Stimulated activated CD4-positive, alpha-beta T cell treated with anti-CD3 and anti-CD28 coated beads, Interleukin-2, amount 100 ng/mL, for 4 hours (primary cell): ENCODE measurements around the gene TAGLN2.
A peak's percentile ranks its signal among the peaks of the same experiment; 100 is the strongest.

Experiments
- DNase-seq: peaks from one replicate; pipeline ENCODE4 v3.0.0-alpha.2; 2020; ENCODE audit warnings: low read depth

The TAGLN2 gene

DNA sequence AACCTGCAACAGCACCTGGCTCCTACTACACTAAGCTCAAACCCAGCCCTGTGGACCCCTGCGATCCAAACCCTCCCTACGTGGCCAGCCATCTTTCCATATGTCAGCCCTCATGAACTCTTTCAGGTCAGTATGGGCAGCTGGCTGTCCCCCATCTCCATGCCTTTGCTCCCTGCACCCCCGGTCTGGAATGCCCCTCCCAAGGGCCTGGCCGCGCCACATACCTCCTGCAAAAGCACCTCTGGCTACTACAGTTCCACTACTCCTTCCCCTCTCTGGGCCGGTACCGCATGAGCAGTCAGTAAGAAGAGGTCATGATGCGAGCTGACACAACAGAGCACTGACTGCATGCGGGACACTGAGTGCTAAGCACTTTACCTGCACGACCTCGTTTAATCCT is 10.0 kb upstream of the TAGLN2 start:
- no peak for DNase-seq

DNA sequence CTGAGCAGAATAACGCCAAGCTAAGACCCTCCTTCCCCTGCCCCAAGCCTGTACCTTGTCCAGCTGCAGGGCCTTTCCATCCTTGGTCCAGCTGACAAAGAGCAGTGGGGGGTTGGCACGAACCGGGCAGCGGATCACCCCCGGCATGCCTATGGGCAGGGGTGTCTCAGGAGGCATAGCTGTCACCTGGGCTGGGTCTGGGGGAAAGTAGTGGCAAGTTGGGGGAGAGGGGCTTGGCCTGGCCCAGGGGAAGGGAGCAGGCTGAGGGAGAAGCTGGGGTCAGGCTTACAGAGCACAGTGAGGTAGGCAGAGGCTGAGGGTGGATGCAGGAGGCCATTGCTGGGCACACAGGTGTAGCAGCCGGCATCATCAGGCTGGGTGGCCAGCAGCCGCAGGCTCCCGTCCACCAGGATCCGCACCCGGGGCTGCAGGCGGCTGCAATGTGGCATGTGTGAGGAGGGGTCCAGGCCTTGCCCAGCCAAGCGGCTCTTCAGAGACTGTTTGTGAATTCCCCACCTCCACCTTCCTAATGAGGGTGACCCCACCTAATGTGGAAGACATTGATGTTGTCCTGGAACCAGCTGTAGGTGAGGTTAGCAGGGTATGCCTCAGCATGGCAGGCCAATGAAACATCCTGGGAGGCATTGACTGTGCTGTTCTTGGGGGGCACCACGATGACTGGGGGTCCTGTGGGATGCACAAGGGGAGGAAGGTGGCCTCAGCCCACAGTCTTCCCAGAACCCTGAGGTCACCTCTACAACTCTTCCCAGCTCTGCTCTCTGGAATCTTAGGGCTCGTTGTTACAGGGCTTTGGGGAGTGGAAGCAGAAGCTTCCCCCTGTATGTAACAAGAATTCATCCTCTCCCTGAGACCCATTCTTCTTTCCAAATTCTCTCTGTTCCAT is 9.1 kb upstream of the TAGLN2 start:
- DNase-seq, result no peak

DNA sequence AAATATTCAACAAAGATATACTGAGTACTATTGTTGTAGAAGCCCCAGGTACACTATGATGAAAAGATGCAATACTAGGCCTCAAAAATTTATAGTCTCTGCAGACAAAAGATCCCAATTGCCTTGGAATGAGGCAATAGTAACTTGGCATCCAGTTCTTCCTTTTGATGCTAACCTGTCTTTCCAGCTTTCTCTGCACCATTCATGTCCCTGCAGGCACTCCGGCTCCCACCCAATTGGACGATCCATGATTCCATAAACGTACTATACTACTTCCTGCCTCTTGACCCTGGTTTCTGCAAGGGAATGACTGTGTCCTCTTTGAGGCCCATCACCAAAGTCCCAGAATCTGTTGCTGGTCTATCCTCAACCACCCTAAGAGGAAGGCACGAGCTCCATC is 8.0 kb upstream of the TAGLN2 start:
- DNase-seq, result no peak

DNA sequence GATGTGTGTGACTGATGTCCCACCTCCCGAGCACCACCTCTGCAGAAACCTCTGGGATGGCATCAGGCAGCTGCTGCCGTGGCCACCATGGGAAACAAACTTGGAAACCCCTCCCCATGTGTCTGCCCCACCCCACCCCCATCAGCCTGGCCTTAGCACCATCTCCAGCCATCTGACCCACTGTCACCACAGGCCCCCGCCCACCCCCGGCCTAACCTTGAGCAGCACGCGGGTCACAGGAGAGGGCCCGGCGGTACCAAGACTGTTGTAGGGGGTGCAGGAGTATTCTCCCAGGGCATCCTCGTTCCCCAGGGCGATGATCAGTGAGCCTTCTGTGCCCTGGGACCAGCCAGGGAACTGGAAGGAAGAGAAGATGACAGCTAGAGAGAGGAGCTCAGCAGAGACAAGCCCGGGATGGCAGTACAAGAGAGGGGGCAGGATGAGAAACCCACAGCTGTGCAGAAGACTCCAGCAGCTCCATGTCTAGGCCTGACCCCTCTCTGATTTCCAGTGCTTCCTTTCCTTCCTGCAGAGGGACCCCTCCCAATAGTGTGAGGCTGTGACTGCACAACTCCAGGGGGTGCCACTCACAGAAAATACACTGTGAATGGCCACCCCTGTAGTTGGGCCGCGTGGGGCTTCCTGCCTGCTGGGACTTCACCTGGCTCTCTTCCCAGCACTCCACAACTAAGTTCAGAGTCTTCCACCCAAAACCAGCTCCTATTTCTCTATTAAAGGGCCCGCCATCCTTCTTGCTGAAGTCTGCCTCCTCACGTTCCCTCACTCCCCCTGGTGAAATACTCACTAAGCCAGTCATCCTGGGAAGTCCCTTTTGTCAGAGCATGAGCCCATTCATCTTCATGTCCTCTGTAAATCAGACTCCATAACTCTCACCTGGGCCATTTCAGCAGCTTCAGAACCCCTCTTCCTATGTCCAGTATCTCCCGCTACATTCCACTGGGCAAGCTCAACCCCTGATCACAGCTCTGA is 7.3 kb upstream of the TAGLN2 start:
- no peak for DNase-seq

DNA sequence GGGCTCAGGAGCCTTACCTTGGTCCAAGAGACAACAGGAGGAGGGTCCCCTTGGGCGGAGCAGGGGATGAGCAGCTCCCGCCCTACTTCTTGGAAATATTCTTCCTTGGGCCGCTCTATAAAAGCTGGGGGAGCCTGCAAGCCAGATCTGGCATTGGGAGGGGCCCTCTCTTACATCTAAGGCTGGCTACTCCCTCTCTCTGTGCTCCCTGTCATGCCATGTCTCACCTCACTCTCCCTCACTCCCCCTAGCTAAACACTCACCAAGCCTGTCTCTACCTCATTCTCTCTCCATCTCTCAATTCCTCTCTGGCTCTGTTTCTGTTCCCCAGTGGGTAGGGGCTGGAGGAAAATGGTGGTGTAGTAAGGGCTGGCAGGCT is 6.5 kb upstream of the TAGLN2 start:
- no peak for DNase-seq

DNA sequence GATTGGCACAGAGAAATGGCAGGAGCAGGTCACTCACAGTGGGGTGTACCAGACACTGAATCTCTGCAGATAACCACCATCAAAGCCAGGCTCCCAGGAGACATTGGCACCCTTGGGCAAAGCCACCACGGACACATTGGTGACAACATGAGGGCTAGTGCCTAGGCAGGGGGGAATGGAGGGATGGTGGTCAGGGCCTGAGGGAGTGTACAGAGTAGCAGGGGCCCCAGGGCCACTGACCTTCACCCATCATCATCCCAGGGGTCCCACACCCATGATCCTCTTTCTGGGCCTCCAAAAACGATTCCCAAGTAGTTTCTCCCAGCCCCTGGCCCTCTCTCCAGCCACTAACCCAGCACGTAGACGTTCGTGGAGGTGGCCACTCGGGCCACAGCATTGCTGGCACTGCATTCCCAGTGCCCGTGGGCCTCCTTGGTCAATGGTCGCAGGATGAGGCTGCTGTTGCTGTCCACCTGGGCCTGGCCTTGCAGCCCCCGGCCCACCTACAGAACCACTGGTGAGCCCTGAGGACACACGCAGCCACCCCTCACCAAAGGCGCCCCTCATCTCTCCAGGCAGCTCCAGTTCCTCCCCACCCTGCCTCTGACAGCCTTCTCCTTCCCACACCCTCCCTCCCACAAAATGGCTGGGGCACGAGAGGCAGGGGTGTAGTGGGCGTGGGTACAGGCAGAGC is 5.9 kb upstream of the TAGLN2 start:
- no peak for DNase-seq

DNA sequence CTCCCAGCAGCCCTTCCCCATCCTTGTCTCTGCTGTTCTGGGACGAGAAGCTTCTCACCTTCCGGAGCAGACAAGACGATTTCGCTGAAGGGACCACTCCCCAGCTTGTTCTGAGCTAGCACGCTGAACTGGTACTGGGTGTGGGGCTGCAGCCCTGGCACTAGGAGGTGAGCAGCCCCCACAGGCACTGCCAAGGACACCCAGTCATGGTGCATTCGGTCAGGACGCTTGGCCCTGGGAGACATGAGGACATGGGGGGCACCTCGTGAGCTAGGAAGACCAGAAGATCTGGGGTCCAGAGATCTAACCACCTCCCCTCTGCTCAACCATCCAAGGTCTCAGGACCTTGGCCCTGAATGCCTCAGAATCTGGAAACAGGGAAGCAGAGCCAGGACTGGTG is 5.3 kb upstream of the TAGLN2 start:
- DNase-seq, result no peak

DNA sequence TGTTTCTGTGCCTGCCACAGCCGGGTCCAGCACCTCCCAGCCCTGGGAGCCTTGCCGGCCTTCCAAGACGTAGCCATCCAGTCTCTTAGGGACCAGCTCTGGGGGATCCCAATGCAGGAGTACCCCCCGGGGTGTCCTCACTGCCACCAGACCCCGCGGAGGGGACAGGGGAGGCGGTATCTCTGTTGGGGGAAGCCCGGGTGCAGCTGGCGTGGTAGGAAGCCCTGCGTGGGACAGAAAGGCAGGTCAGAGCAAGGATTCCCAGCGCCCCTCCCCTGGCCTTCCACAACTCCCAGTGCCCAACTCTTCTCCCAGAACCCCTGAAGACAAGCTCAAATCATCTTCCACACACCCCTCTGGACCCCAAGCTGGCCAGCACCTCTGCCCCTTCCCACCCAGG is 4.9 kb upstream of the TAGLN2 start:
- DNase-seq, result no peak

DNA sequence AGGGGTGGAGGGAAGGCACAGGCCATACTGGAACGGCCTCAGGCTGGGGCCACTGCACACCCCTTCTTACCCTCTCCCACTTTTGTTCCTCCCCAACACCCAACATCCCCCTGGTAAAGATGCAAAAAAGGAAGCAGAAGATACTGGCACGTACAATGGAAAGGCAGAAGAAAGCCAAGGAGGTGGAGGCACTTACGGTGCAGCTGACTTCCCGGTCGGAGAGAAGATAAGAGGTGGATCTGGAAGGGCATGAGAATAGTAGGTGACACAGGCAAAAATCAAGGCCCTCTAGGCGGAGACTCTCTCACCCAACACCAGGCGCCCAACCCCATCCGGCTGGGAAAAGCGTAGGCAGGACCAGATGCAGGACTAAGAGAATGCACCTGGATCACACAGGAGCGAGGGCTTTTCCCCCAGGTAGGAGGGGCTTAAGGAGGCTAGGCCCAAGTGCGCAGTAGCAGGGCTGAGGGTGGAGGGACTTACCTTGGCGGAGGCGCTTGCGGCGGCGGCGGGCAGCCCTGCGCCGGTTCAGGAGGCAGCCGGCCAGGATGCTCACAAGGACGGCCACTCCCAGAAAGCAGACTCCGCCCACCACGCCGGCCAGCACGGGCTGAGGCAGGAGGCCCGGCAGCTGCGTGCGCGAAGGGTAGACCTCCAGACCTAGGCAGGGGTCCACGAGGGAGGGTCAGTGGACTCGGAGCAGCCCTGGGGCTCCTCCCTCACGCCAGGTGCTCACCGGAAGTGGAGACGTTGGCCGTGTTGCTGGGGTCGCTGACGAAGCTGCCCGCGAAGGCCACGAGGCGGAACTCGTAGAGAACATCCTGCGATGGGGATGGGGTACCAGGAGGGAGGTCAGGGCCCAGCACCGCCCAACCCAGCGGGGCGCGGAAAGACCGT is 4.1 kb upstream of the TAGLN2 start:
- DNase-seq, result no peak

DNA sequence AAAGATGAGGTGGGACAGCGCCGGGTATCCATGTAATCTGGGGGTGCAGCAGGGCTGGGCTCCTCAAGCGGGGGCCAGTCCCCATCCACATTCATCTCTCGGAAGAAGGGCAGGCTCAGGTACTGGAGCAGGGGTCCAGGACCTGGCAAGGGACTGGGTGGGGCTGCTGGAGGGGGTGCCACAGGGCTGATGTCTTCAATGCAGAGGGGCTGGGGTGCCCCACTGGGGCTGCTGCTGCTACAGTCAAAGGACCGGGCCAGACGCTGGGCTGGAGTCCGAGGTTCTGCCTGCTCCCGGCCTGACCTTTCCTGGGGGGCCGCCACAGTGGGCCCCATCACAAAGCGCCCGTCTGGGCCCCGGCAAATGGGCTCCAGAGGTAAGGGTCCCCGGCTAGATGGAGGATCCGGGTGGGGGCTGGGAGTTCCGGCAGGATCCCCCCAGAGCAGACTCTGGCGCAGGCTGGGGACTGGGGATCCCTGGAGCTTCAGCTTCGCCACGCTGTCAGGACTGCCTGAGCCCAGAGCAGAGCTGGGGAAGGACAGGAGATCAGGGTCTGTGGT is 3.3 kb upstream of the TAGLN2 start:
- no peak for DNase-seq

DNA sequence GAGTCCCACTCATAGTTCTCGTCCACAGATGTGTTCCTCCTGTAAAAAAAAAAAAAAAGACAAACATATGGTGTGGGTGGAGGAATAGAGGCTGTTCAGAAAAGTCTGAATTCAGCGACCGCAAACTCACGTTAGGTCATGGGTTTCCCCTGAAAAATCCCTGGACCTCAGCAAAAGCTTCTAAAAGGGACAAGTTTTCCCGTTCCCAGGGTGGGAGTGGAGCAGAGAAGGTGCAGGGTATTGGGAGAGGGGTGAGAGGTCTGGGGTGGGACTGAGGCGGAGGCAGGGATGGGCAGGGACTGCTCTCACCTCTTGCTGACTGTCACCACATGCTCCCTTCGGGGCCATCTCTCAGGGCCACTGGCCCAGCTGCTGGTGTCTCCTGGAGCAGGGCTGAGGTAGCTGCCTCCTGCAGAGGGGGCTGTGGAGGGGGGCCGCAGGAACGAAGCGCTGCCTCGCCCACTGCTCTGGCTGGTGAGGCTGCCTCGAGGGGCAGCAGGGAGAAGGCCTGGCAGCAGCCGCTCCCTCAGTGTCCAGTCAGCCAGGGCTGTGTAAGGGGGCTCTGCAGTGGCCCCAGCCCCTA is 2.6 kb upstream of the TAGLN2 start:
- no peak for DNase-seq

DNA sequence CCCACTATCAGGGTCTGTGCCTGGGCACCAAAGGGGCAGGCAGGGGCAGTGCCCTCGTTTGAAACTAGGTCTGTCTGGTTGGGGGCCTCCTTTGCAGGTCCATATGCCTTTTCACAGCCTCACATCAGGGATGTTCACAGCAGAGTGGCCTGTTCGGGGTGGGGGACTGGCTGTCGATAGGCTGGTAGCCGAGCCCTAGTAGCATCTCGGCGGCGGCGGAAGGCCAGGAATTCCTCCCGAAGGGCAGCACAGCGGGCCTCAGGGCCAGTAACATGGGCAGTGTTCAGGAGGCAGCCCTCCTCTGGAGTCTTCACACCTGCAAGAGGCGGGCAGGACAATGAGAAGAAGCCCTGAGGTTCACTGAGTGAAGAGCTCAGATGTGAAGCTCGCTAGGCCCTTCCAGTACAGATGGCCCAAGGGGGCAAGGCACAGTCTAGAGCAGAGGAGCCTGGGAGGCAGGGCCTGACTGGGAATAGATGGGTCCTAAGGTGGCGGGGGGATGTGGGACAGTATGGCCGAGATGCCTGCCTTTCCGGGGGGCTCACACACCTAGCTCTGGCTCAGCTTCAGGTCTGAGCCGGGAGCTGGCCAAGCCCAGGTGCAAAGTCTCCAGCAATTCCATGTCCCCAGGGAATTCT is 2.0 kb upstream of the TAGLN2 start:
- DNase-seq, result no peak

DNA sequence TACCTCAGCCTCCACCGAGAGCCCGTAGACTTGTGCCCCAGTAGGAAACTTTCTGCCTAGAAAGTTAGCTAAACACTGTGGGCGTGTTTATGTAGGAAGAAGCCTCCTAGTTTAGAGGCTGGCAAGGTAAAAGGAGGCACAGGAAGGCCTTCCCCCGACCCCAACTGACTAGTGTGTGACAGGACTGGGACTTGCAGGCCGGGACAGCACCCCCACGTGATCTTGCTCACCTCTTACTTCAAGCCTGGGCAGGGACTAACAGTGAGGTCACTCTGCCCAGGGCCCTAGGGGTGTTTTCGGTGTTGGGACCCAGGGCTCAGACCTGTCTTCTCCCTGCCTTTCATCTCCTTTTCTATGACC is 392 bp upstream of the TAGLN2 start:
- DNase-seq, result no peak

DNA sequence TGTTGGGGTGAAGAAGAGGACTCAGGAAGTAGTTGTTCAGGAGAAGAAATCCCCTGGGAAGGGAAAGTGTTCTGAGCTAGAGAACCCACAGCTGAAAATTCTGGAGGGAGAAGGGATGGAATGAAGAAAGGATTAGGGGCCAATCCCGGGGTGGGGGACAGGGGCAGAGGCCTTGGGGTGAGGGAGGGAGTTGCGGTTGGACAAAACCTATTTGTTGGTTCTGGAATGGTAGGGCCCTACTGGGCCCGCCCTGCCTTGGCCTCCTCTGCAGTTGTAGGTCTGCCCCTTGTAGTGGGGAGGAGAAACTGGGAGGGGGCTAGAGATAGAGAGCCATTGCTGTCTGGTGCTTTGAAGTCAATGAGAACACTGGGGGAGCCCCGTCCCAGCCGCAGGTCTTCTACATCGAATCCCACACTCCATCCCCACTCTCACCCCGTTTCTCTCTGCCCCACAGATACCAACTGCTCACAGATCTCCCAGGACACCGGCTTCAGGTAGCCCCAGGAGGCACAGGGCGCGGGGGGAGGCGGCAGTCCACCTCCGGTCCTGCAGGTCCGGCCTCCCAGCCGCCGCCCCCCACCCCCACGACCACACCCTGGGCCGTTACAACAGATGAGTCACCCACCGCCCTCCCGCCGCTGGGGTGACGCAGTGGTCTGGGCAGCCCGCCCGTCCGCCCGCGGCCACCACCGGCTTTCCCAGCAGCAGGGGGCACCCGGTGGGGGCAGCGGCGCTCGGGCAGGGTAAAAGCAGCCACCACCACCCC is 1.1 kb downstream of the TAGLN2 start:
- peak; percentile 30 for DNase-seq

DNA sequence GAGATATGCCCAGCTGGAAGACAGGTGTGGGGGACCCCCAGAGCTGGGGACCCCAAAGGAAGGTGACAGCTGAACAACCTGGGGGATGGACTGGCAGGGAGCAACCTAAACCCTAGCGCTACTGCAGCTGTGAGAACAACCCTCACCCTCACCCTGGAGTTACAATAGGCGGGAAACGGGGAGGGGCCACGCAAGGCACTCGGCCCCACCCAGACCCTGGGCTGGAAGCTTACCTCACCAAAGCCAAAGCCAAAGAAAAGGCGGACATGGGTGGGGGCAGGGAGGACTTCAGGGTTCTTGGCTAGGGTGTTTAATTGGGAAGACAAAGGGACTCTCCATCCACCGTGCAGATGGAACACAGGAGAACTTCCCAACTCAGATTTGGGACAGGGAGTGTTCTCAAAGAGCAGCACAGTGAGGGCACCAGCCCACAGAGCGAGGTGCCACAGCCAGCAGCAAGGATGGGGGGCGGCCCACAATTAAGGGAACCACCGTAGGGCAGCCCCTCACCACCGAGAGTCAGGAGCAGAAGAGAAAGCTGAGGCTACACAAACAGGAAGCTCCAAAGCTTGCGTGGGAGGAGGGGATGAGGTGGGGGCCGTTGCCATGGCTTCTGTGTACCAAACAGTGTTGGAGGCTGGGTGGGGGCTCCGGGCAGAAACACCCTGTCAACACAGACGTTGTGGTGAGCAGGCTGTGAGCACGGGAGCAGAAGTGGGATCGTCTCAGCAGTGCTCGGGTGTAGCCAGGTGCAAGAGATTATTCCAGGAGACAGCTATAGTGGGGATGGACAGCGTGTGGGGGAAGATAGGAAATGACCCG is 1.9 kb downstream of the TAGLN2 start:
- DNase-seq, result peak; percentile 71

DNA sequence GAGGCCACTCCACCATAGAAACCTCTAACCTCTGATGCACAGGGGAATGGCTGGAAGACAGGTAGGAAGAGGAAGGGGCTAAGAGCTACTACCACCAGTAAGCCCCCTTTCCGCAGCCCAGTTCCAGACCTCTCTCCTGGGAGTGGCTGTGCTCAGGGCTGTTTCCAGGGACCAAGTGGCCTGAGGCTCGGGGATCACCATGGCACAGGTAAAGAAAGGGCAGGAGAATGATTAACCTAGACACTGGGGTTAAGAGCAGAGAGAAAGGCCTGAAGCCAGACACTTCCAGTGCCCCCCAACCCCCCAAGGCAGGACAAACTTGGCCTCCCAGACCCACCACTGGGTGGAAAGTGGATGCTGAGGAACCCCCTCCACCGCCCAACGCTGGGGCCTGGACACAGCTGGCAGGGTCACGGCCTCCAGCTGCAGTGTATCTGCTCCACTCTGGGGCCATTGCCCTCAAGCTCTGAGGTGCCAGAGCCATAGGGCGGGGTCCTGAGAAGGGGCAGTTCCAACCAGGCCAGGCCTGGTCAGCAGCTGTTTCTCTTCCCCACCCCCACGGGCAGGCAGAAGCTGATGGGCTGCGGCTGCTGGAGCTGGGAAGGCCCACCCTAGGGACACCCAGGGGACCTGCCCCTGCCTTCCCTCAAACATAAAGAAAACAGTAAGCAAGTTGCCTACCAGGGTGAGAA is 2.6 kb downstream of the TAGLN2 start:
- no peak for DNase-seq

DNA sequence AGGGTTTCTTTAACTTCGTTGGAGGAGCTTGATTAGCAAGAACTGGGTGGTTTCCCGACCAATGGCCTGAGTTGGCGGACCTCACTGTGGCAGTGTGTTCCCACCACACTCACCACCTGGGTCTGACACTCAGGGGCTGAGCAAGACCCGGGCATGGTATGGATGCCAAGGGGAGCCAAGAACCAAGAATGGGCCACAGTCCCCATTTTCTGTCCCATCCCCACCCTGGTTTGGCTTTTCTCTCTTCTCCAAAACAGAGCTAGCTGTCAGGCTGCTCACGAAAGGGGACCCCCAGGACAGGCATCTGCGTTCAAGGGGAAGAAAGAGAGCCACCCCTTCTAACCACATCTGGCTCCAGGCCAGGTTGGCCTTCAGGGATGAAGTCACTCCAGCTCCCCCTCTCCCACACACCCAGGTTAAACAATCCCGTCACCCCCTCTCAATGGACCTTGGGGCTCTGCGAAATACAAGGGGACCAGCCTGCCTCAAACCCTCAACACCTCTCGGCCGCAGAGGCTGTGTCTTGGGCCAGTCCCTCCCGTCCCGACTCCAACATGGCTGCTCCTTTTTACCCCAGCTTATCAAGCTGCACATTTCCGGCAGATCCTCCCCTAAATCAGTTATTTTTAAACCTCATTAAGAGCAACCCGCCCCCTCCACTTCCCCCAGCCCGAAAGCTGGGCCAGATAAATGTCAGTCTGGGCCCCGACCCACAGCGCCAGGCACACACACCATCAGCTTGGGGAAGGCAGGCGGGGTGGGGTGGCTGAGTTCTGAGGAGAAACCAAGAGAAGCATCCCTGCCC is 3.4 kb downstream of the TAGLN2 start:
- DNase-seq, result no peak
